ENCODE data around the gene KIF17.

DNA sequence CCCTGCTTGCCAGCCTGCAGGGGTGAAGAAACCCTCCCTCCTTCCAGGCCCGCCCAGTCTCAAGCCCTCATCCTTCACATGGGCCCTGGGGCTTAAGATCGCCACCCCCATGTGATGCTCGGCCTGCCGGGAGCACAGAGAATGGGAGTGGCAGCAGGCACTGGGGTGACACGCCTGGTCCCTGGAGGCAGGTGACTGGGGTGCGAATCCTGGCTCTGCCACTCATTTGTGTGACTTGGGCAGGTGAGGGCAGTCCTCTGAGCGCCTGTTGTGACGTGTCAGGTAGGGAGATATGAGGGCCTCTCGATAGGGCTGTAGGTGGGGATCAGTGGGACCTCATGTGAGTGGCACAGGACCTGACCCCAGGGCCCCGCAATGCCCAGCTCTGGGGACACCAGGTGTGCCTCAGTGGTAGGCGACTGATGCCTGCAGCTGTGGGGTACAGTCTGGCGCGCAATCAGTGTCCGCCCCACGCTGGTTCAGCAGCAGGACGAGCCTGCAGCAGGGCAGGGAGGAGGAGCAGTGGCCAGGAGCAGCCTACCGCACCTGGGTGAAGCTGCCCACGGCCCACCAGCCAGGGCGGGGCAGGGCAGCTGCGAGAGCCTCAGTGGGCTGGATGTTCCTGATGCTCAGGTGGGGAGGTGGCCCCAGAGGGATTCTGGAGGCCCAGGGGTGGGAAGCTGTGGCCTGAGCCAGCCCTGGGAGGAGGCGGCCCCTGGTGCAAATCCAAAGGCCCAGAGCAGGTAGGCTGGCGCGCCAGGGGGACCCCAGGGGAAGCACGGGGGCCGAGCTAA, 8.5 kb upstream of the KIF17 start:
- TF ChIP-seq YY1 (IDR thresholded peaks at IDR 0.05; ENCODE audit: insufficient read depth, insufficient read length) (no peak), SUZ12 (IDR thresholded peaks at IDR 0.05; ENCODE audit: extremely low read depth, insufficient read depth, insufficient read length) (no peak)
